Panc1 (cell line): ENCODE data around the gene BCAN. TPM values are rescaled to one million over a fixed set of nuclear protein-coding genes. Genes with fewer than 3 reads are reported as not detected.

Experiments used
- ATAC-seq: fragments of 200-7000 bp; cut with Tn5 transposase; 2 replicates; pipeline ENCODE4 v1.9.1; 2020; ENCODE audit warnings: mild to moderate bottlenecking, moderate library complexity
- BruUV-seq: library from RNA; stranded (reverse); fragments of 400-500 nt; replicated peaks from 2 replicates; lab custom pipeline; 2021; lab: Mats Ljungman, UMichigan
- CTCF ChIA-PET: fragments of 300-600 bp; sonication (Branson Sonifier 250); formaldehyde crosslinking; loops from one replicate; lab custom pipeline; 2022; ENCODE audit warnings: antibody characterized with exemption; lab: Charles Lee
- POLR2A ChIA-PET: fragments of 300-600 bp; sonication (Branson Sonifier 250); formaldehyde crosslinking; loops from one replicate; lab custom pipeline; 2022; ENCODE audit warnings: antibody characterized with exemption; lab: Charles Lee
- DNase-seq: peaks from one replicate; pipeline ENCODE4 v3.0.0-alpha.2; 2010; ENCODE audit warnings: low read depth, low spot score
- H3K27ac ChIP-seq: 2 replicates; pipeline ENCODE4 v1.5.1; 2011; ENCODE audit warnings: mild to moderate bottlenecking, low read length, inconsistent platforms
- H3K27me3 ChIP-seq: fragments of 200-500 bp; sonication (Bioruptor generic); 2 replicates; pipeline ENCODE4 v1.6.0; 2014; ENCODE audit warnings: low read length, inconsistent platforms; ENCODE audit not compliant: control insufficient read depth, insufficient read depth
- H3K36me3 ChIP-seq: fragments of 200-500 bp; sonication (Bioruptor generic); 2 replicates; pipeline ENCODE4 v1.5.1; 2014; ENCODE audit warnings: inconsistent platforms, mild to moderate bottlenecking, low read length, moderate library complexity; ENCODE audit not compliant: control insufficient read depth, insufficient read depth
- H3K4me1 ChIP-seq: 2 replicates; pipeline ENCODE4 v1.5.1; 2011; ENCODE audit warnings: inconsistent platforms, mild to moderate bottlenecking, low read length, moderate library complexity; ENCODE audit not compliant: control insufficient read depth, insufficient read depth
- H3K4me3 ChIP-seq, 2 experiments: 2 replicates each; pipeline ENCODE4 v1.5.1; 2011 to 2012; ENCODE audit warnings: low read depth in 2 of 2, low read length in 2 of 2, mild to moderate bottlenecking in 2 of 2, inconsistent platforms in 1 of 2, moderate library complexity in 1 of 2
- H3K9me3 ChIP-seq: fragments of 200-500 bp; sonication (Bioruptor generic); 2 replicates; pipeline ENCODE4 v1.5.1; 2014; ENCODE audit warnings: low read depth, mild to moderate bottlenecking, inconsistent platforms, low read length, moderate library complexity; ENCODE audit not compliant: control insufficient read depth, insufficient read depth
- CTCF ChIP-seq: fragments of 450-650 bp; IDR thresholded peaks from 2 replicates; pipeline ENCODE4 v1.5.1; 2017; ENCODE audit warnings: mild to moderate bottlenecking
- POLR2AphosphoS5 ChIP-seq: IDR thresholded peaks from 2 replicates; pipeline ENCODE4 v1.6.1; 2012; ENCODE audit warnings: mild to moderate bottlenecking, low read depth, low read length, moderate library complexity
- SIN3A ChIP-seq: IDR thresholded peaks from 2 replicates; pipeline ENCODE4 v1.6.1; 2012; ENCODE audit warnings: low read depth, mild to moderate bottlenecking, low read length, moderate library complexity, borderline replicate concordance; ENCODE audit not compliant: insufficient read depth
- TCF7L2 ChIP-seq: IDR thresholded peaks from 2 replicates; pipeline ENCODE4 v1.6.1; 2011; ENCODE audit warnings: mild to moderate bottlenecking, low read depth, low read length, inconsistent platforms
- in situ Hi-C: cut with HindIII; loops from 2 replicates; pipeline ENCODE4 v1.10.0; 2016; ENCODE audit warnings: low sequenced_read_pairs, low pct_unique_long_range_greater_than_20kb
- intact Hi-C: fragments of 100-400 bp; cut with micrococcal nuclease; formaldehyde crosslinking; loops from one replicate; pipeline ENCODE4 v1.10.0; 2022; ENCODE audit not compliant: unreplicated experiment
- total RNA-seq: library from RNA; stranded (reverse); gene quantifications from one replicate; pipeline ENCODE4 v1.2.1, GENCODE V29; 2021; ENCODE audit not compliant: unreplicated experiment
- TF ChIP-seq, protein P1 (sequence below), 2 experiments: IDR thresholded peaks; 2 replicates each; pipeline ENCODE4 v1.6.1; 2011 to 2012; ENCODE audit warnings: low read depth in 2 of 2, control low read depth in 1 of 2, low read length in 1 of 2, mild to moderate bottlenecking in 1 of 2, moderate library complexity in 1 of 2; ENCODE audit not compliant: insufficient read depth in 1 of 2

BCAN gene
- total RNA-seq, 1 experiment from 2014 or later, result 0.57 TPM

DNA sequence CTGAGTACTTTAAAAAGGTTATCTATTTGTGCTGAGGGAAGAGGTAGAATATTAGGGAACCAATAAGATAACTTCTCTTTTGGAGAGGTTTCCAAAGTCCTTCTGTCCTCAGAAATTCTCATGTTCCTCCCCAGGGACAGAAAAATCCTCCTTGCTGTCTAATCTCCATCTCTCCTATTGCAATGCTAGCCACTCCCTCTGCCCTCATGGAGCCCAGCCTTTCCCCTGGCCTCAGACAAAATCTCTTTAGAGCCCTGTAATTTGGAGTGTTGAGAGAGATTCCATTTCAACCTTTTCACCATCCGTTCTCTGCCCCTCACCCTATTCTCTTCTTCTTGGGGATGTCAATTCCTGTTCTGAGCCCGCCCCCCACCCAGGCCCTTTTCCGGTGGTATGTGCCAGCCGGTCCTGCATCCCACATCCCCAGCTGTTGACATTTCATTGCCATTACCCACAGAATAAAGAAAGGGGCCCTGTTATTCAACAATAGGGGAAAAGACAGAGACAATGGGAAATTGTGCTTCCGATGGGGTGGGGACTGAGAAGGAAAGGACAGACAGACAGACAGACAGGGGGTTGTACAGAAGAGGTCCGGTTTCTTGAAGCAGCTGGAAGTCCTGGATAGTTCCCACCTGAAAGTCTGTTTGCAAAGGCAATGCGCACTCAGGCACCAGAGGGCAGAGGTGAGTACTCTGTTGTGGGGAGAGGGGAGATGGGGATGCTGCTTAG, 22.9 kb upstream of the BCAN start, which contains the start of gene HAPLN2:
Gene HAPLN2, plus strand, starts transcription at position 563 of the 729 bp plus-strand sequence. CDS start 4,076 bp downstream, outside the sequence.
- no peak within 1 kb of the TSS for H3K27ac ChIP-seq
- ATAC-seq, result no peak
- peaks cover 4% of the 10 kb centered on the region for H3K4me1 ChIP-seq
- BruUV-seq, result no TSS peak
- DNase-seq, result no peak
- H3K27me3 ChIP-seq, result no peaks in the 10 kb centered on the region
- no peaks in the 10 kb centered on the region for H3K36me3 ChIP-seq
- intact Hi-C loops, result no loop called here
- no peaks in the 10 kb centered on the region for H3K9me3 ChIP-seq
- no peak for TF ChIP-seq TCF7L2
- TF ChIP-seq POLR2AphosphoS5, result no peak
- TF ChIP-seq, protein P1, sequence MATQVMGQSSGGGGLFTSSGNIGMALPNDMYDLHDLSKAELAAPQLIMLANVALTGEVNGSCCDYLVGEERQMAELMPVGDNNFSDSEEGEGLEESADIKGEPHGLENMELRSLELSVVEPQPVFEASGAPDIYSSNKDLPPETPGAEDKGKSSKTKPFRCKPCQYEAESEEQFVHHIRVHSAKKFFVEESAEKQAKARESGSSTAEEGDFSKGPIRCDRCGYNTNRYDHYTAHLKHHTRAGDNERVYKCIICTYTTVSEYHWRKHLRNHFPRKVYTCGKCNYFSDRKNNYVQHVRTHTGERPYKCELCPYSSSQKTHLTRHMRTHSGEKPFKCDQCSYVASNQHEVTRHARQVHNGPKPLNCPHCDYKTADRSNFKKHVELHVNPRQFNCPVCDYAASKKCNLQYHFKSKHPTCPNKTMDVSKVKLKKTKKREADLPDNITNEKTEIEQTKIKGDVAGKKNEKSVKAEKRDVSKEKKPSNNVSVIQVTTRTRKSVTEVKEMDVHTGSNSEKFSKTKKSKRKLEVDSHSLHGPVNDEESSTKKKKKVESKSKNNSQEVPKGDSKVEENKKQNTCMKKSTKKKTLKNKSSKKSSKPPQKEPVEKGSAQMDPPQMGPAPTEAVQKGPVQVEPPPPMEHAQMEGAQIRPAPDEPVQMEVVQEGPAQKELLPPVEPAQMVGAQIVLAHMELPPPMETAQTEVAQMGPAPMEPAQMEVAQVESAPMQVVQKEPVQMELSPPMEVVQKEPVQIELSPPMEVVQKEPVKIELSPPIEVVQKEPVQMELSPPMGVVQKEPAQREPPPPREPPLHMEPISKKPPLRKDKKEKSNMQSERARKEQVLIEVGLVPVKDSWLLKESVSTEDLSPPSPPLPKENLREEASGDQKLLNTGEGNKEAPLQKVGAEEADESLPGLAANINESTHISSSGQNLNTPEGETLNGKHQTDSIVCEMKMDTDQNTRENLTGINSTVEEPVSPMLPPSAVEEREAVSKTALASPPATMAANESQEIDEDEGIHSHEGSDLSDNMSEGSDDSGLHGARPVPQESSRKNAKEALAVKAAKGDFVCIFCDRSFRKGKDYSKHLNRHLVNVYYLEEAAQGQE (IDR thresholded peaks at IDR 0.05; ENCODE audit: insufficient read depth in 1 of 2, low read depth in 2 of 2, low read length in 1 of 2), result no peak
- no peak for TF ChIP-seq SIN3A
- TF ChIP-seq CTCF, result peak; percentile 83
- ChIA-PET CTCF (interaction anchor here (1.3 kb wide), 1 partner anchor 39 kb away, joined by 5 read pairs; no protein-coding TSS in a partner anchor), POLR2A (no interaction called here)
- H3K4me3 ChIP-seq, result no peak within 1 kb of the TSS
- in situ Hi-C loops, result no loop called here

- H3K27me3 ChIP-seq, result no peaks in the 10 kb centered on the region
- ATAC-seq (no peak), DNase-seq (no peak)
- no peak for TF ChIP-seq TCF7L2
- TF ChIP-seq, protein P1 (IDR thresholded peaks at IDR 0.05; ENCODE audit: insufficient read depth in 1 of 2, low read depth in 2 of 2, low read length in 1 of 2), result no peak
- no peak for TF ChIP-seq SIN3A
- TF ChIP-seq CTCF, result peak; percentile 35
- POLR2A ChIA-PET, result interaction anchor here (0.6 kb wide), 1 partner anchor 115 kb away, joined by 3 read pairs; no protein-coding TSS in a partner anchor
- intact Hi-C loops (no loop called here), in situ Hi-C loops (no loop called here)
- peaks cover 4% of the 10 kb centered on the region for H3K4me1 ChIP-seq
- BruUV-seq, result no TSS peak
- no peak overlapping the region for H3K27ac ChIP-seq
- no peaks in the 10 kb centered on the region for H3K36me3 ChIP-seq
- H3K4me3 ChIP-seq, result no peak overlapping the region
- CTCF ChIA-PET, result interaction anchor here (1.3 kb wide), 1 partner anchor 38 kb away, joined by 5 read pairs; no protein-coding TSS in a partner anchor
- no peaks in the 10 kb centered on the region for H3K9me3 ChIP-seq
These were observed 22.3 kb upstream of the BCAN start for GRCh38 chr1:156619582-156619955.
